Measurements from ENCODE around the gene KCNC4.

The KCNC4 gene

GRCh38 chr1:110258734-110259133 is 48.6 kb downstream of the KCNC4 start:
- DNase-seq: no peak

GRCh38 chr1:110259770-110260169 is 49.7 kb downstream of the KCNC4 start:
- no peak for DNase-seq

Measured in activated CD4-positive, alpha-beta T cell treated with anti-CD3 and anti-CD28 coated beads, Interleukin-2, amount 50 U/mL, for 16 hours (primary cell).